Heart left ventricle (tissue), 13 donors: ENCODE data around the gene PADI1.

Experiments used
- CTCF ChIP-seq, 12 donors: fragments of 200-600 bp; sonication (generic) in 4 of 12; IDR thresholded peaks; one replicate each; pipeline versions ENCODE4 v1.5.0 to v1.8.0; 2018 to 2022; ENCODE audit warnings: antibody characterized with exemption in 12 of 12, mild to moderate bottlenecking in 5 of 12
- POLR2A ChIP-seq, 2 donors: fragments of 450-650 bp; IDR thresholded peaks; one replicate each; pipeline ENCODE4 v1.6.1; 2017; ENCODE audit warnings: antibody characterized with exemption in 2 of 2, mild to moderate bottlenecking in 2 of 2, moderate library complexity in 2 of 2
- donor health status: ischemic (EF 13 %, LVEDD 7.1; RV severe dilation, severe dysfunction).
- donor health status: DM: no; HTN: yes; CAD: no.
- donor health status: DM: no; HTN: no; CAD: no.
- donor health status: ischemic (EF 25% LVEDD 6.9; RV normal size, moderate dysfunction).
- donor health status: ischemic (EF 25% LVEDD 5.7; RV mildly dilated, moderate dysfunction).
- donor health status: ischemic (EF 35%, LVEDD 5.7; RV mildly dilated, moderate dysfunction).
- donor health status: nonischemic (EF 11% LVEDD 7.7; RV severe dilation, severe dysfunction).
- donor health status: DM: yes; HTN: yes; CAD: no.
- donor health status: PGD.
- donor health status: ischemic (EF 29% LVEDD 5.4; RV normal size, mild dysfunction).
- donor health status: nonischemic (EF 23%, LVEDD 6.1; RV moderate dilation, normal function).

GRCh38 chr1:17213782-17214148 lies 8.8 kb downstream of the PADI1 start:
- no peak for TF ChIP-seq CTCF (IDR thresholded peaks at IDR 0.05)
- TF ChIP-seq POLR2A (IDR thresholded peaks at IDR 0.05), result no peak
